ENCODE results near the gene EEF1A2. TPM values are rescaled to one million over a fixed set of nuclear protein-coding genes. Genes with fewer than 3 reads are reported as not detected.

Gene EEF1A2
- total RNA-seq, 4 donors from 2014 or later: 13.3 to 26.8 (median 22.9) TPM

- no peak for DNase-seq (ENCODE audit: low spot score in 2 of 2)
- no peak overlapping the region for H3K4me3 ChIP-seq (ENCODE audit: low read depth, poor library complexity, severe bottlenecking)
- WGBS, 2 donors: 74 to 91% methylated on average over 3 of the region's 3 CpGs
- TF ChIP-seq CTCF (IDR thresholded peaks at IDR 0.05): no peak
- no peak for TF ChIP-seq POLR2A (IDR thresholded peaks at IDR 0.05)
- intact Hi-C loops (cut with DNase I; ENCODE audit: low total_unique reads): no loop called here
Measured at GRCh38 chr20:63513207-63513606, 14.3 kb upstream of the EEF1A2 start.

GRCh38 chr20:63509088-63509564 is 10.2 kb upstream of the EEF1A2 start:
- intact Hi-C loops (cut with DNase I; ENCODE audit: low total_unique reads): no loop called here
- no peak for DNase-seq (ENCODE audit: low spot score in 2 of 2)
- H3K4me3 ChIP-seq (ENCODE audit: low read depth, poor library complexity, severe bottlenecking): no peak overlapping the region
- 84 to 87% methylated on average over 9 of the region's 9 CpGs for WGBS, 2 donors
- TF ChIP-seq POLR2A (IDR thresholded peaks at IDR 0.05) (no peak), CTCF (IDR thresholded peaks at IDR 0.05) (no peak)

- no peak overlapping the region for H3K4me3 ChIP-seq (ENCODE audit: low read depth, poor library complexity, severe bottlenecking)
- intact Hi-C loops (cut with DNase I; ENCODE audit: low total_unique reads): no loop called here
- 85 to 86% methylated on average over 33 of the region's 33 CpGs for WGBS, 2 donors
Measured at GRCh38 chr20:63508072-63508768, 9.3 kb upstream of the EEF1A2 start.

GRCh38 chr20:63507083-63507743 is 8.3 kb upstream of the EEF1A2 start:
- intact Hi-C loops (cut with DNase I; ENCODE audit: low total_unique reads): no loop called here
- 90 to 97% methylated on average over 30 of the region's 30 CpGs for WGBS, 2 donors
- no peak overlapping the region for H3K4me3 ChIP-seq (ENCODE audit: low read depth, poor library complexity, severe bottlenecking)
- DNase-seq (ENCODE audit: low spot score in 2 of 2): no peak
- no peak for TF ChIP-seq POLR2A (IDR thresholded peaks at IDR 0.05)
- no peak for TF ChIP-seq CTCF (IDR thresholded peaks at IDR 0.05)

More at GRCh38 chr20:63508072-63508768, 9.3 kb upstream of the EEF1A2 start:
- TF ChIP-seq CTCF (IDR thresholded peaks at IDR 0.05) (no peak), POLR2A (IDR thresholded peaks at IDR 0.05) (no peak)
- DNase-seq (ENCODE audit: low spot score in 2 of 2): no peak

- DNase-seq (ENCODE audit: low spot score in 2 of 2): no peak
- H3K4me3 ChIP-seq (ENCODE audit: low read depth, poor library complexity, severe bottlenecking): no peak overlapping the region
- intact Hi-C loops (cut with DNase I; ENCODE audit: low total_unique reads): no loop called here
- TF ChIP-seq CTCF (IDR thresholded peaks at IDR 0.05): no peak
- no peak for TF ChIP-seq POLR2A (IDR thresholded peaks at IDR 0.05)
- WGBS, 2 donors: 77 to 91% methylated on average over 12 of the region's 12 CpGs
Measured at GRCh38 chr20:63505723-63506122, 6.8 kb upstream of the EEF1A2 start.

Measured in lower leg skin (tissue), 4 donors.